Activated CD8-positive, alpha-beta memory T cell treated with anti-CD3 and anti-CD28 coated beads for 48 hours (primary cell): ENCODE measurements around the gene GALNT14.
"Not testable (repeated sequence)": the region's sequence is repeated elsewhere in the genome, so short reads cannot be mapped to it uniquely, and the experiment has no call there.

ENCODE experiments used
- DNase-seq, 3 experiments: peaks; one replicate each; pipeline ENCODE4 v3.0.0-alpha.2; 2020; ENCODE audit warnings: low read depth in 2 of 3, low spot score in 2 of 3

Gene GALNT14, protein sequence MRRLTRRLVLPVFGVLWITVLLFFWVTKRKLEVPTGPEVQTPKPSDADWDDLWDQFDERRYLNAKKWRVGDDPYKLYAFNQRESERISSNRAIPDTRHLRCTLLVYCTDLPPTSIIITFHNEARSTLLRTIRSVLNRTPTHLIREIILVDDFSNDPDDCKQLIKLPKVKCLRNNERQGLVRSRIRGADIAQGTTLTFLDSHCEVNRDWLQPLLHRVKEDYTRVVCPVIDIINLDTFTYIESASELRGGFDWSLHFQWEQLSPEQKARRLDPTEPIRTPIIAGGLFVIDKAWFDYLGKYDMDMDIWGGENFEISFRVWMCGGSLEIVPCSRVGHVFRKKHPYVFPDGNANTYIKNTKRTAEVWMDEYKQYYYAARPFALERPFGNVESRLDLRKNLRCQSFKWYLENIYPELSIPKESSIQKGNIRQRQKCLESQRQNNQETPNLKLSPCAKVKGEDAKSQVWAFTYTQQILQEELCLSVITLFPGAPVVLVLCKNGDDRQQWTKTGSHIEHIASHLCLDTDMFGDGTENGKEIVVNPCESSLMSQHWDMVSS

DNA sequence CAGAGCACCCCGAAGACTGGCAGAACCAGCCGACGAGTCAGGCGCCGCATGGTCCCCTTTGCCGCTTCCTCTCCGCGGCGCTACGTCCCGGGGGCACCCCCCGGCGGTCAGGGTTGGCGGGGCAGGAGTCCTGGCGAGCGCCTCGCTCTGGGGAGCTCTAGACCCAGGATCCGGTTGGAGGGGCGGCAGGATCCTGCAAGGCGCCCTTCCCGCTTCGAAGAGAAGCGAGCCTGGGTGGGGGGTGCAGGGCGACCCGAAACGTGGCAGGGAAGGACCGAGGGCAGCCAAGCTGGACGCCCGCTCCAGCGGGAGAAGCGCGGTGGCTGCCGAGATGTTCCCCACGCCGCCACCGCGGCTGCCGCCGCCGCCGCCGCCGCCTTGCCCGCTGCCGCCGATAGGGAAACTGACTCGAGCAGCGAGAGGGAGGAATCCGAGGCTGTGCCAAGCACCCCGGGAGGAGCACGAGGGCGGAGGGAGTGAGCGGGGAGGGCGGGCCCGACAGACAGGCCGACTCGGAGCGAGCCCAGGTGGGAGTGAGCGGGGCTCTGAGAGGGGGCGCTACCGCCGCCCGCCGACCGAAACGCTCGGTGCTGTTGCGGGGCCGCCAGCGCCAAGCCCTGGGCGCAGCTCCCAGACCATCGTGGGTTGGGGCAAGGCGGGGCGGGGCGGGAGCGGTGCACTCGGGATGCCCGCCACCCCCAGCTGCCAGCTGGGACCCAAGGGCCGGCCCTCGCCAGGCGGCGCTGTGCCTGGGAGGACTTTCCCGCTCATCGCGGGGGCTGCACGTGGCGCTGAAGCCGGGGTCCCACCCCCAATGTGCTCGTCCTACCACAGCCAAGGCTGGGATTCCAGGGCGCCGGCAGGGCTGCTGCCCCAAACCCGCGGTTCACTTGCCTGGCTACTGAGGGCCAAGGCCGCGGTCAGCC lies at the start of gene GALNT14:
Gene GALNT14, minus strand, starts transcription at position 404 of the 926 bp plus-strand sequence. Its CDS starts 354 bp downstream, at position 50.
- DNase-seq = peak; percentile 12 to 27 (median 23)

DNA sequence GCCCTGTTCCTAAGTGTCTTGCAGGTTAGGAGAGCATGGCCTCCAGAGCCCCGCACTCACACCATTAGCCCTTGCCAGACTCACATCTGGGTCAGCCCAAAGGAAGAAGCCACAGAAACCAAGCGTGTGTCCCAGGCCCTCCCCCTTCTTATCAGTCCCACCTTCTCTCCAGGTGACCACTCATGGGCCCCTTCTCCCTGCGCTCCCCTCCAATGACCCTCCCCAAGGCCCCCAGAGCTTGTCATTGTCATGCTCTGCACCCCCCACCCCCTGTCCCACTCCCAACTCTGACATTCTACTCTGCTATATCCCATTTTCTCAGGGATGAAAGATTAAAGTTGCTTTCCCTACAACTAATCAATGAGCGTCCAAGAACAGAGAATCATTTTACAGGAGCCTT lies 48.9 kb upstream of the GALNT14 start:
- no peak for DNase-seq

DNA sequence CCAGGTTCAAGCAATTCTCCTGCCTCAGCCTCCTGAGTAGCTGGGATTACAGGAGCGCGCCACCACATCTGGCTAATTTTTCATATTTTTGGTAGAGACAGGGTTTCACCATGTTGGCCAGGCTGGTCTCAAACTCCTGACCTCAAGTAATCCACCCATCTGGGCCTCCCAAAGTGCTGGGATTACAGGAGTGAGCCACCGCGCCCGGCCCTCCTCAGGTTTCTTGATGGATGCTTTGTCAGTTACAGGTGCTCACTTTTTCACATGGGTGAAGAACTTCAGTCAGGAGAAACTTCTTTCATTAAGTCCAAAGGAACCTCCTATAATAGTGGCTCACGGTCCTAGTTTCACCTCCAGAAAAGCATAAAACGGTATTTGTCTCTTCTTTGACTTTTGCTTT lies 45.7 kb upstream of the GALNT14 start:
- DNase-seq = not testable (repeated sequence)

DNA sequence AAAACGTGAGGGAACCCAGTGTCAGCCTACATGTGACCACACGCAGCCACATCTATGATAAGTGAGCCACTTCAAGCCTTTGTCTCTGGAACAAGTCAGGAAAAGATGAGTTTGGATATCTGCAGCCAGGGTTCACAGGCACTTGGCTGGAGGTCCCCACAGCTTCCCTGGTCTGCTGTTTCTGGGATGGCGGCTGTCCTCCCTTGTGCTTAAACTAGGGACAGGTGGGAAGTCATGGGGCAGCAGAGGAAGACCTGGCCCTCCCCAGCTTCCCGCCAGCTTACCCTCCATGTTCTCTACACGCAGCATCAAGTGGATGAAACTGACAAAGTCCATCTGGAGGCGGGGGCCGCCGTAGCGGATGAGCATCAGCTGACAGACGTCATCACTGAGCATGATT lies 38.5 kb upstream of the GALNT14 start:
- DNase-seq = no peak

DNA sequence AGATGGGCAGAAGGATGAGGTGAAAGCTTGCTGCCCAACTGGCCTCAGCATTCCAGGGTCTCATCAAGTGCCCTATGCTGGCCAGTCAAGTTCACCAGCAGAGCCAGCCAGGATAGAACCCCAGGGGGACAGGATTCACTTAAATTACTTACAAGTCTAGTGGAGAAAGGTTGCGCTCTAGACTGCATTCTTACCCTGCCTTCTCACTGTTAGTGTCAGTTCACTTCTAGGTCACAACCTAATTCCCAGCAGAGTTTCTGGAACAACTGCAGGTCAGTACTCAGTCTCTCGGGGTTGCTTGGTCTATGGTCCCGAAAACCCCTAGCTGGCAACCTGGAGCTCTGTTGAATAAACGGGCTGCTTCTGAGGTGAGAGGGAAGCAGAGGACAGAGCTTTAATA lies 32.9 kb upstream of the GALNT14 start:
- DNase-seq = no peak

DNA sequence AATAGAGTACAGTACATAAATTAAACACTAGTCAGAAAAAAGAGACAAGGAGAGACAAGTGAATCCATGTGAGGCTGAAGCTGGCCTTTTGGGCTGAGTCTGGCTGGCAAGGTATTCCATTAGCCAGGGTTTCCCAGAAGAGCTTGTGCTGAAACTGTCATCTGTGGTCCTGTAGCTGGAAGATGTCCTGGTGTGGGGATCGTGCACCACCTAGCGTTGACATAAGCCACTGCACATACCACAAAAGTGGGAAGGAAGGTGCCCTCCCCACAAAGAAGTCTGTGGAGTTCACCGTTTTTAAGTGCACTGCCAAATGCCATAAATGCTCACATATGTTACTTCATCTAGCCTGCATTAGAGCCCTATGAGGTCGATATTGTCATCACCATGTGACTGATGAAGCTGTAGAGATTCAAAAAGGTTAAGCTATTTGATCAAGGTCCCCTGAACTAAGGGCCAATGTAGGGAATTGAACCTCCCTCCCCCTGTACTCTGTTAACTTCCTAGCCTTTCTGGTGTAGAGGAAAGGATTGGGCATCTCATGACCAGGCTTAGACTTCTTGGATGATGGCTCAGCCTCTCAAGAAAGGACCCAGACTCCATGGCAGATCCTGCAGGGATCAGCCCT lies 31.9 kb upstream of the GALNT14 start:
- DNase-seq = peak in 2 of 3 experiments; percentile 5 to 8

DNA sequence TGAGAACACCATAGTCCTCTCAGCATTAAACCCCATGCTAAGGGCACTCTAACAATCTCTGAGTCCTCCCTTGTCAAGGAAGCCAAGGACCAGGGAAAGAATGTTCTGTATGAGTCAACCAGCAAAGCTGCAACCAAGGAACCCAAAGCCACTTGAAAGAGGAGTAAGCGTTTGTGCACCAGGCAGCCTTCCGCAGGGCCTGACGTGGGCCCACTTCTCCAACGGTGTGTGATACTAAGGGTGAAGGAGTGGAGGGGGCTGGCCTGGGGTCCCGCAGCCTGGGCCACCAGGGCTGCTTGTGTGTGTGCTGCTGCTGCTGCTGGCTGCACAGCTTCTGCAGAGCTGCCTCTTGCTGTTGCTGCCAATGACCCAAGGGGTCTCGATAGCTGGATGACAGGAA lies 30.1 kb upstream of the GALNT14 start:
- no peak for DNase-seq

DNA sequence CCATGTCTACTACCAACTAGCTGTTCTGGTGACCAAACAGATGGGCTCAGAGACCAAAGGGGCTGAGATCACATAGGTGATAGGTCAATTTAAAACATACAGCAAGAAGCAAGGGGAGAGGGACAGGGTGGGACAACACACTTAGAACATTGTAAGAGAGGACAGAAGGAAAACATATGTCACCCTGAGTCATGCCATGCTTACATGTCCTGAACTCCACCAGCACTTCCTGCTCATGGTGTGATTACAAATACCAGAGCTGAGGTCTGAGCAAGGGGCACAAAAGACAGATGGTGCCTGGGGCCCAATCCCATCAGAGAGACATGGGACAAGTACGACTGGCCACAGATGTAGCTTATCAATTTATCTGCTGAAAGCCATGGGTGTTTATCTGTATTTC lies 28.7 kb upstream of the GALNT14 start:
- no peak for DNase-seq

DNA sequence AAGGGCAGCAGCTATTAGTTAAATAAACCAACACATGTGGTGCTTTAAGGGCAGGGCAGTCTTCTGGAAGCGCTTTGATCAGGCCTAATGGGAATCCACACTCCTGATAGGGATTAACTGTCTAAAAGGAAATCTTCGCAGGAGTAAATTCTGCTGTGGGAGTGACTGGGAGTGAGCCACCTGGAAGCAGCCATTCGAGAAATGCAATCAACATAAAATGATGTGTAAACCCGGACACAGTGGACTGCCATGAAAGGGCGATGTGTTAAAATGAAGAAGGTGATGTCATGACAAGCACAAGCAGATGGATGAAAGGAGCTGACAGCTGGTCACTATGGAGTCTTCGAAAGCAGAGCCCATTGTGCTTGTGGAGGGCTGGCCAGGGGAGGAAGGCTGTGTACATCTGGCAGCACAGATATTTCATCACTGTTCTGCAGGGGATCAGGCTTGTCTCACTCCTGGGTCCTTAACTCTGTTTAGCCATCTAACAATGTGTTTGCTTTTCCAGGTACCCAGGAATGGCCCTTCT lies 24.8 kb upstream of the GALNT14 start:
- no peak for DNase-seq

DNA sequence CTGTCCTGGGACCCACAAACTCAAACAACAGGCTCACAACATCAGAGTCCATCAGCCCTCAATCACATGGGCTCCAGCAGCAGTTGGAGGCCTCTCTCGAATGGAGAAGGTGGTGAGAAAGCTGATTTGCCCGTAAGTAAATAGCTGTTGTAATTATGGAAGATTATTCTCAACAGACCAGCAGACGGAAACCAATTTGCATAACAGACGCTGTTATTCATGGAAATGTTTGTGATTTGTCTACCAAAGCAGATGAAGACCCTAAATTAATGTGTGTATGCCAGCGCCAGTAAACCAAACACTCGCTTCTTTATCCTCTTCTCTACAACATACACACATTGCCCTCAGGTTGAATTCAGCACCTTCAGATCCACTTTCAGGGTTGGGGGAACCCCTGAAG lies 23.4 kb upstream of the GALNT14 start:
- no peak for DNase-seq

DNA sequence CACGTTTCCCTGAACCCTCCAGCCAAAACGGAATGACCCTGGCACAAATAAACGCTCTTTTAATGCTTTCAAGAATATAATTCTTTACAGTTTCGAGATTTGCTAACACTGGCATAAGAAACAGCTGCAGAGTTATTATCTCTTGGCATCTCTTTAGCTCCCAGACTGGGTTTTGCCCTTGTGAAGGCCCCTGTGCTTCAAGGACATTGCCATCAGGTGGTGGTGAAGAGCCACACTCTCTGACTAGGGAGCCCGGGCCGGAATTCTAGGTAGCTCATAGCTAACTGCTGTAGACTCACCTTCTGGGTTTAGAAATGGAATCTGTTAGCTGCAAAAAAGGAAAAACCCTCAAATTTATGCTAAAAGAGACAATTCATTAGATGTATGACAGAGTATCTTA lies 13.3 kb upstream of the GALNT14 start:
- DNase-seq = no peak

DNA sequence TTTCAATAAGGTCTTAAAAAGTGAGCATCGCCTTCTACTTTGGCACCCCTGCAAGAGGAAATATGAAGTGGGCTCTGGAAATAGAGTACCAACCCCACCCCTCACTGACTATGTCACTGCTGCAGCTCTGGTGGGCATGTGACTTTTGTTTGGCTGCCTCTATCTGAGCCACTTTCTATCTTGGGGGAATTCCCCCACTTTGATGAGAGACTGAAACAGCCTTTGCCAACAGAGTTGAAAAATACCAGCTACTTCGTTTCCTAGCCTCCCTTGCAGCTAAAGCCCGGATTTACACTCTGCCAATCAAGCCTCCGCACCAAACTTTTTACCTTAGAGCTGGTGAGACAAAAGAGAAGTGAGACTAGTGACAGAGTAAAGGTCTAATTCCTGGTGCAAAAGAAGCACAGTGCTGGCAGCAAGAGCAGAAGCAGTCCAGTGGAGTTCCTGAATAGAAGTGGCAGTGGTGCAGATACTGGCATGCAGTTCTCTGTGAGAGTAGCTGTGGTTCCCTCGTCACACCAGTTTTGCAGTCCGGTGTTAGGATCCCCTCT lies 12.0 kb upstream of the GALNT14 start:
- DNase-seq = no peak

DNA sequence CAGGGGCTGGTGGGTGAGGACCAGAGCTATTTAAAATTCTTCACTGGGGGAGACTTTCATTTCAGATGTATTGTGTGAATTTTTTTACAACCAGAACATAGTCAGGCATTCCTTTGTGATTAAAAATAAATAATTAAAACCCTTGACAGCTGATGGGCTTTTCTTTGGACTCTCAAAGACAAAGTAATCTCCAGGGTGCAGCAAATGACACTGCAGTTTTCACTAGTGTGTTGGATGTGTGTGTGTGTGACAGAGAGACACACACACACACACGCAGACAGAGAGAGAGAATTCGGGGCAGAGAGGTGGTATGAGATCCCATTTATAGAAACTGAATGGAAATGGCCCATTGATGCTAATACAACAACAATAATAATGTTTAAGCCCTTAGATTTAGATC lies 10.3 kb upstream of the GALNT14 start:
- DNase-seq = no peak

DNA sequence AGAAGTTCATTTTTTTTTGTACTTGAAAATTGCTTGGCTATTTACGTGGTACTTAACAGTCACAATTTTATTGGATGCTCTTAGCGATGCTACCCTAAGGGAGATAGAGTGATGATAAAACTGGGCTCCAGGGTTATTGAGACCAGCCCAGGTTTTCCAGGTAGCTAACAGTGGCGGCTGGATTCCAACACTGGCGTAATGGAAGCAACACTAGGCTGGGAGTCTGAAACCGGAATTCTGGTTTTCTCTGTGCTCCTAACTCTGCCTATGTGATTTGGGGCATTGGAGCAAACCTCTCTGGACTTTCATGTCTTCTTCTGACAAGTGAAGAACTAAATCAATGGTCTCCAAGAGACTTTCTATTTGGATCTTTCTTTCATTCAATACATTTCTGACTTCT lies 9.4 kb upstream of the GALNT14 start:
- DNase-seq = no peak

DNA sequence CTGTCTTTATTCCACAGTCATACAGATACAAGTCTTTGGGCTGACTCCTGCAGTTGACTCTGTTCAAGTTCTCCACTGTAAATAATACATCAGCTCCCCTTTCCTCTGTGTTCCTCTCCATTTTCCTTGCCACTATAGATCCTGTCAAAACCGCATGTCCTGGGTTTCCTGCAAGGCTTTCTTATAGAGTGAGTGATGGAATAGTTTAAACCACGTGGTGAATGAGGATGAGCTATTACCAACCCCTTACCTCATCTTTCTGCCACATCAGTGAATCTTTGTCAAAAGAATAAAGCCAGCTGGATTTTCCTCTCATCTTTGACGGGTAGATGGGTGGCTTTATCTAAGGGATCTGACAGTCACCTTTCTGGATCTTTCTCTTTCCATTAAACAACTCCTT lies 3.9 kb upstream of the GALNT14 start:
- DNase-seq = no peak

DNA sequence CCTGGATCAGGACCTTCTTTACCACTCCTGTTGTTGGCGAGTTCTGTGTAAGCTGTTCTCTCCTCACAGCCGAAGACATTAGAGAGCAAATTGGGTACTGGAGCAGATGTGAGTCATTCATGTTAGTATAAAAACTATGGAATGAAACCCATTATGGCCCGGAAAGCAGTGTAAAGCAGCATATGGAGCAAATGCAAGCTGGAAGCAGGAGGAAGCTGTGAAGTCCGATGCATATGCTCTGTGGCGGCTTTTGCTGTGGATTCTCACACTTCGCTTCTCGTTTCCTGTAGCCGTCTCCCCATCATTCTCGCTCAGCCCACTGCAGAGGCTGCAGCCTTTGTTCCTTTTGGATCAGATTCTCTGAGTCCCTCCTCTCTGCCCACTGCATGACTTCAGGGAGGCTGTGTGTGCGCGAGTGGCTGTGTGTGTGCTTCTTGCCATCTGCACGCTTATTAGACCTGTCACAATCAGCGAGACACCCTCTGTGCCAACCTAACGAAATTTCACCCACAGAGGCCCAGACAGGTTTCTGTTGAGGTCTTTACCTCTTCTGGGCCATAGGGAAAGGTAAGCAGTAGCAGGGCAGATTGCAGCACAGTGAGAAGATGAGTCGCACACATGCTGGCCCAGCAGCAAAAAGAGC lies 3.3 kb upstream of the GALNT14 start:
- no peak for DNase-seq

DNA sequence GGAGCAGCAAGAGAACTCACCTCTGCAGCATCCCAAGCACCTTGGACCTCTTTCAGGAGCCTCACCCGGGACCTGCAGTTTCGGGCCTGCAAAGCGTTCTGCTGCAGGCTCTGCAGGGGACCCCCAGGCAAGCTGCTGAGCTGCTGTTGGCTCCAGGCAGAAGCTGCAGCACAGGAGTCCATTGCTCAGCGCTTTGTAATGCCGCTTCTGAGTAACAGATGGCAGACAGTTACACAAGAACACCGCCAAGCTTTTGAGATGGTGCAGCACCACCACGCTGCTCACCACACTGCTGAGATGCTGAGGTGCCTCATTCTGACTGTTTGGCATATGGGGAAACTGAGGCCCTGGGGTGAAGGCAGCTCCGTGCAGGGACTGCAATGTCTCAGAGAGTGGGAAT lies 1.9 kb upstream of the GALNT14 start:
- no peak for DNase-seq

DNA sequence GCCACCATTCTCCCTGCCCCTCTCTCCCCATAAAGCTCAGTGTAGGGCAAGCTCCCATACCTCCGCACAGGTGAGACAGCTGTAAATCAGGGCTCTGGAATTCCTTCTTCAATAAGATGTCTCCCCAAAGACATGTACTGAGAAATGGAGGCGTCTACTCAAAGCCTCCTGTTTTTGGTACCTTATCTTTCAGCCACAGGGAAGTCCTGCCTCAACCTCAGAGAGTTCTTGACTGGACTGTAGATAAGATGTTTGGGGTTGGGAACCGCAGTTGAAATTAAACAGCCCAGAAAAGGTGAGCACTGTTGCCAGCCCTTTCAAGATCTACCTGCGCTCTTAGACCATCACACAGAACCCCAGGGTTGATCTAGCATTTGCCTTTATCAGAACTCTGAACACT lies 1.4 kb upstream of the GALNT14 start:
- DNase-seq = no peak

DNA sequence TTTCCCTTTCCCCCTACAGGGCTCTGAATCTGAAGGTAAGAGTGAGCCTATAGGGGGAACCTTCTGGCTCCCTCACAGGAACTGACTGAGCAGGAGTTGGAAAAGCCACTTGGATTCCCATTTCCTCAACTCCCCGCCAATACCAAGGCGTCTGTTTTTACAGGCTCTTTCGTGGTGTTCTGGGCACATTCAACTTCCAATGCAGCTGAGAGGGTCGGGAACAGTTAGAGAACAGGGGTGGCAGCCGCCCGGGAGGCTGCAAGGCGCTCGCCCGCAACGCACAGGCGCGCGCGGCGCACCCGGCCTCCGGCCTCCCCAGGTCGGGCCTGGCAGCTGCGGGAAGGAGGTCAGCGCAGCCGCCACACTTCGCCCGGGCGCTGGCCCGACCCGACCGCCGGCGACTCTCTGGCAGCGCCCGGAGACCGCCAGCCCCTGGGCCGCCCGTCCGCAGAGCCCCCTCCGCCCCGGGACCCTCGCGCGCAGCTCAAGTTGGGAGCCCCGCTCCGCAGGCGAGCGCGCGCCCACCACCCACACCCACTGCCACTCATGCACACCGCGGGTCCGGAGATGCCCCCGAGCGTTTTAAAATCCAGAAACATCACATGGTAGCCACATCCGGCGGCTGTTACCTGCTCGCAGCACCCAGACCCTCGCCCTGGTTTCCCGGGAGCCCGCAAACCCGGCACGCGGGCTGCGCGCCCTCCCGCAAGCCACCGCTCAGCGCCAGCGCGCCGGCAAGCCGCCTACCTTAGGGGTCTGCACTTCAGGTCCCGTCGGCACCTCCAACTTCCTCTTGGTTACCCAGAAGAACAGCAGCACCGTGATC lies 816 bp downstream of the GALNT14 start:
- DNase-seq = no peak

DNA sequence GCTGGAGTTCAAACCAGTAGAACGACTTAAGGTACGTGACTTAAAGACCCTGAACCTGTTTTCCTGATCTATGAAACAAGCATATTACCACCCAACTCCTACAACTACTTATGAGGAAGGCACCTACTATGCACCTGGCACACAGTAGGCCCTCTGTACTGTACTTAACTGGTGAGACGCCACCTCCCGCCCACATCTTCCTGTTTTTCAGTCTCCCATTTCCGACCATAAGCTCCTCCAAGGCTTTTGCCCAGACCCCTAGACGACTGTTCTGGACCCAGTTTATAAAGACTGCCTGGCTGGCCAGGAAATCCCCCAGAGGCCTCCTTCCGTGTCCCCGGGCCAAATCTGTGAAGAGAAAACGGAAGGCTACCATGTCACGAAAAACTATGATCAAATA lies 1.5 kb downstream of the GALNT14 start:
- no peak for DNase-seq
